NB4 (cell line): ENCODE data around the gene HDAC11.

Source experiments
- DNase-seq: peaks from one replicate; pipeline ENCODE4 v3.0.0; 2010; ENCODE audit warnings: low read depth
- H3K4me3 ChIP-seq: one replicate; pipeline ENCODE4 v1.5.1; 2011; ENCODE audit warnings: mild to moderate bottlenecking, low read depth, low read length, moderate library complexity
- MYC ChIP-seq: IDR thresholded peaks from 2 replicates; pipeline ENCODE4 v1.6.1; 2011; ENCODE audit warnings: low read depth, low read length
- POLR2A ChIP-seq: IDR thresholded peaks from 2 replicates; pipeline ENCODE4 v1.6.1; 2011; ENCODE audit warnings: mild to moderate bottlenecking; ENCODE audit not compliant: insufficient read length; ENCODE audit errors: extremely low read depth
- TF ChIP-seq, protein P1 (sequence below): IDR thresholded peaks from one replicate; pipeline ENCODE4 v1.5.1; 2012; ENCODE audit warnings: low read depth, low read length
- TF ChIP-seq, protein P2 (sequence below): IDR thresholded peaks from 2 replicates; pipeline ENCODE4 v1.6.1; 2011; ENCODE audit warnings: low read depth, low read length

HDAC11 gene

DNA sequence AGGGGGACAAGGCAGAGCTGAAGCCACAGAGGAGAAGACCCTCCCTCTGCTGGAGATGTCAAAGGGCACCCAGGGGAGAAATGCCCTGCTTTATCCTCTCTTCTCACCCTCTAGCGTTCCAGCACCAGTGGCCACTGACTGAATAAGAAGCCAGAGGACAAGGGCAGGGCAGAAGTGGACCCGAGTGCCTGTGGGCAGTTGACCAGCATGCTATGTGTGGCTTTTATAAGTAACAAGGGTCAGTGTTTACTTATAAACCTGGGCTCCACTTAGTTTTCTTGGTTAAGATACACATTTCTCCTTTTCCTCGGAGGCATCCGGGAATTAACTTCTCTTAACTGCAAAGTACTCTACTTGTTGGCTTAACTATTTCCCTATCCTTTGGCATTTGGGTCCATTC, 13.3 kb upstream of the HDAC11 start:
- no peak for TF ChIP-seq MYC
- TF ChIP-seq POLR2A, result no peak
- TF ChIP-seq, protein P1, sequence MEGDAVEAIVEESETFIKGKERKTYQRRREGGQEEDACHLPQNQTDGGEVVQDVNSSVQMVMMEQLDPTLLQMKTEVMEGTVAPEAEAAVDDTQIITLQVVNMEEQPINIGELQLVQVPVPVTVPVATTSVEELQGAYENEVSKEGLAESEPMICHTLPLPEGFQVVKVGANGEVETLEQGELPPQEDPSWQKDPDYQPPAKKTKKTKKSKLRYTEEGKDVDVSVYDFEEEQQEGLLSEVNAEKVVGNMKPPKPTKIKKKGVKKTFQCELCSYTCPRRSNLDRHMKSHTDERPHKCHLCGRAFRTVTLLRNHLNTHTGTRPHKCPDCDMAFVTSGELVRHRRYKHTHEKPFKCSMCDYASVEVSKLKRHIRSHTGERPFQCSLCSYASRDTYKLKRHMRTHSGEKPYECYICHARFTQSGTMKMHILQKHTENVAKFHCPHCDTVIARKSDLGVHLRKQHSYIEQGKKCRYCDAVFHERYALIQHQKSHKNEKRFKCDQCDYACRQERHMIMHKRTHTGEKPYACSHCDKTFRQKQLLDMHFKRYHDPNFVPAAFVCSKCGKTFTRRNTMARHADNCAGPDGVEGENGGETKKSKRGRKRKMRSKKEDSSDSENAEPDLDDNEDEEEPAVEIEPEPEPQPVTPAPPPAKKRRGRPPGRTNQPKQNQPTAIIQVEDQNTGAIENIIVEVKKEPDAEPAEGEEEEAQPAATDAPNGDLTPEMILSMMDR, result no peak
- TF ChIP-seq, protein P2, sequence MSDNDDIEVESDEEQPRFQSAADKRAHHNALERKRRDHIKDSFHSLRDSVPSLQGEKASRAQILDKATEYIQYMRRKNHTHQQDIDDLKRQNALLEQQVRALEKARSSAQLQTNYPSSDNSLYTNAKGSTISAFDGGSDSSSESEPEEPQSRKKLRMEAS, result no peak
- DNase-seq, result no peak
- no peak overlapping the region for H3K4me3 ChIP-seq

DNA sequence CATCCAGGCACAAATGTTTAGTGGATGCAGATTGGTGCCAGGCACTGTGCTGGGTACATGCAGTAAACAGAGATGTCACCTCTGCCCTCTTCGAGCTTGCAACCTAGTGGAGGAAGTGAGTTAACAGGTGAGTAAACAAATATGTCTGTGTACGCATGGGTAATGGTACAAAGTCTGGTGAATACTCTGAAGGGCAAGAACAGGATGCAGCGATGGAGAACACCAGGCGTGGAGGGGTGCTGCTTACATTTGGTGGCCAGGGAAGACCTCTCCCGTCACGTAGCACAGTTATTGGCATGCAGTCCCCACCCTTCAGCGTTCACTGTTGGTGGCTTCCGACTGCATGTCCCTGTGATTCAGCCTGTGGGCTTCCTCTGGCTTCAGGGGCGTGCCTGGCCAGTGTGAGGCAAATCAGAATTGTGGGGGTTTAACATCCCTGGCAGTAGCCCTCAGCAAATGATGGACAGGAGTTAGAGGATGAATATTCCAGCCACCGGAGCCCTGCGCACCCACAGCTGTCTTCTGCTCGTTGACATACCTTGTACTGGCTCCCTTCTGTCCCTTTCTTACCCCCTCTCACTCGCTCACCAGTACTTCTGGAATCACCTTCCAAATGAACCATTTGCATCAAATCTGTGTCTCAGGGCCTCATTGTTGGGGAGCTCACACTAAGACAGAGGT, 9.1 kb upstream of the HDAC11 start:
- no peak overlapping the region for H3K4me3 ChIP-seq
- no peak for DNase-seq
- TF ChIP-seq, protein P1, result no peak
- TF ChIP-seq MYC, result no peak
- TF ChIP-seq POLR2A, result no peak
- TF ChIP-seq, protein P2, result no peak

DNA sequence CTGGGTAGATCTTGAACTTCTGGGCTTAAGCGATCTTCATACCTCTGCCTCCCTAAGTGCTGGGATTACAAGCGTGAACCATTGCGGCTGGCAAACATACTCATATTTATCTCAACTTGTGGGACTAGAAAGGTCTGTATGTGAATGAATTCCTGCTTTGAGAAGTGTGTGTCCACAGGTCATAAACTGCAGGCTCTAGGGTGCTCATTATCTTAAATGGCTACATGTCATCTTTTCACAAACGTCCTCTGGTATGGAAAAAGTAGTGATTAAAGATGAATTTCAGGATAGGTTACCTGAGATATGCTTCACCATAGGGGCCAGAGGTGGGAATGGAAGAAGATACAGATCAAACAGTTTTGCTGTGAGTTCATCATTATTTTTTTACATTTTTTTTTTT, 7.8 kb upstream of the HDAC11 start:
- TF ChIP-seq, protein P1, result no peak
- TF ChIP-seq MYC, result no peak
- no peak for TF ChIP-seq POLR2A
- TF ChIP-seq, protein P2, result no peak
- no peak for DNase-seq

DNA sequence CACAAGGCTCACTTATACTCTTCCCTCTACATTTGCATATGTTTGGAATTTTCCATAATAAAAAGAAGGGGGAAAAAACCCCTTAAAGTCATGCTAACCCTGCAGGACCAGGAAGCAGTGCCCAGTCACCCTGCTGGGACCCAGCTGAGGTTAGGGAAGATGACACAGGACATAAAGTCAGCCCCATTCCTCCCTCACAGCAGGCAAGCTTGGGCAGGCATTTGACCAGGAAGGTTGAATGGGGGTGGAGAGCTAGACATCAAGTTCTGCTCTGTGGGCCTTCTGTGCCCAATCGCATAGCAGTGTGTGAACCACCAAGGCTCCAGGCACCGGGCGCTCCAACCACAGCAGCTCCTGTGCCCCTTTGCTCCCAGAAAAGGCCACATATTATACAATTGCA, 7.1 kb upstream of the HDAC11 start:
- DNase-seq, result no peak
- TF ChIP-seq MYC, result no peak
- TF ChIP-seq, protein P1, result no peak
- TF ChIP-seq POLR2A, result no peak
- H3K4me3 ChIP-seq, result no peak overlapping the region

More for the DNA sequence above, 7.8 kb upstream of the HDAC11 start:
- H3K4me3 ChIP-seq, result no peak overlapping the region

DNA sequence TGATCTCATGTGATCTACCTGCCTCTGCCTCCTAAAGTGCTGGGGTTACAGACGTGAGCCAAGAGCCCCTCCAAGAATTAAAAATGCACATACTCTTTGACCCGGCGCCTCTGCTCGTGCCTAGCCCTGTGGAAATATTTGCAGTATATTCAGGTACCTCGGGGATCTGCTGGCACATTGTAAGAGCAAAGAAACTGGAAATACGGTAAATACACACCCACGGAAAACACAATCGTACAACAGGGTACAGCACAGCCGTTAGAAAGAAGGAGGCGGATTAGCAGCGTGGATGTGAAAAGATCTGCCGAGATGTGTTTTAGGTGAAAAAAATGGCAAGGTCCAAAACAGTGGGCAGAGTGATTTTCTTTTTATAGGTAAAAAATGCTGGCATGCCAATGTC, 6.1 kb upstream of the HDAC11 start:
- no peak for DNase-seq
- TF ChIP-seq, protein P2, result no peak
- TF ChIP-seq POLR2A (no peak), MYC (no peak)
- H3K4me3 ChIP-seq, result no peak overlapping the region

DNA sequence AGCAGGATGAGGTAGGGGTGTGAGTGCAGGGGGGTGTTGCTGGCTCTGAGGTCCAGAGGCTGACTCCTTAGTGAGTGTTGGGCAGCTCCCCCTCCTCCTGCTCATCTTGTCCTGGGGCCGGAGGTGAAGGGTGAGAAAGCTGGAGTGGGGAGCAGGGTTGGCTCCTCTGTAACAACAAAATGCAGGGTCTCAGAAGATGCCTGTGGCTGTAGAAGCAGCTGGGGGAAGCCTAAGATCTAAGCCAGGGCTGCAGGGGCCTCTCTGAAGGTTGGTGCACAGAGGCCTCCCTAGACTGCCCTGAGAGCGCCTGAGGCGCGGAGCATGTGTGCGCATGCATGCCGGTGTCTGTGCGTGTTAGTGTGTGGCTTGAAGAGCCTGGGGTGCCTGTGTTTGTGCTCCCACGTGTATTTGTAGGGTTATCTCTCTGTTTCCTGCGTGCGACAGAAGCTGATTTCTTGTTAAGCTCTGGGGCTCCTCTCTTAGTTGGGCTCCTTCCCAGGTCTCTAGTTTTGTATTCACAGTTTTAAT, 5.3 kb upstream of the HDAC11 start:
- no peak for TF ChIP-seq POLR2A
- no peak for TF ChIP-seq MYC
- TF ChIP-seq, protein P2, result no peak
- TF ChIP-seq, protein P1, result no peak
- no peak for DNase-seq
- H3K4me3 ChIP-seq, result no peak overlapping the region
